HEK293 (cell line): ENCODE results near the gene NOP10.

ENCODE experiments used
- CTCF ChIA-PET: fragments of 350-600 bp; formaldehyde crosslinking; extraction: SDS; loops from one replicate; lab custom pipeline; 2021; ENCODE audit warnings: antibody characterized with exemption; lab: Yijun Ruan, JAX
- POLR2A ChIA-PET: fragments of 300-600 bp; formaldehyde crosslinking; extraction: SDS; loops from one replicate; lab custom pipeline; 2020; ENCODE audit warnings: antibody characterized with exemption, inconsistent platforms; lab: Yijun Ruan, JAX
- H3K27ac ChIP-seq: fragments of 200-500 bp; sonication (Bioruptor generic); 2 replicates; pipeline ENCODE4 v1.5.1; 2014; ENCODE audit warnings: low read depth, low read length, control low read depth, inconsistent platforms; ENCODE audit errors: extremely low read depth
- H3K36me3 ChIP-seq, 2 experiments: fragments of 200-500 bp in 1 of 2; sonication (Bioruptor generic) in 1 of 2; 1 replicate in 1 of 2; 2 replicates in 1 of 2; pipeline ENCODE4 v1.5.1; 2014 to 2017; ENCODE audit warnings: inconsistent platforms in 2 of 2, low read length in 2 of 2; ENCODE audit not compliant: control insufficient read depth in 2 of 2, insufficient read depth in 1 of 2
- H3K4me1 ChIP-seq: fragments of 200-500 bp; sonication (Bioruptor generic); 2 replicates; pipeline ENCODE4 v1.5.1; 2014; ENCODE audit warnings: mild to moderate bottlenecking, low read length, inconsistent platforms; ENCODE audit not compliant: control insufficient read depth, insufficient read depth
- H3K4me3 ChIP-seq: 2 replicates; pipeline ENCODE4 v1.5.1; 2011; ENCODE audit warnings: low read depth, mild to moderate bottlenecking, control low read depth, low read length, moderate library complexity
- H3K9me3 ChIP-seq: fragments of 200-500 bp; sonication (Bioruptor generic); 2 replicates; pipeline ENCODE4 v1.5.1; 2014; ENCODE audit warnings: low read depth, low read length, inconsistent platforms; ENCODE audit not compliant: control insufficient read depth, insufficient read depth
- BCL11A ChIP-seq: fragments of 450-650 bp; formaldehyde crosslinking; IDR thresholded peaks from 2 replicates; pipeline ENCODE4 v1.5.1; 2016; ENCODE audit warnings: low read depth, missing biosample characterization, missing genetic modification characterization
- CTCF ChIP-seq: fragments of 450-650 bp; formaldehyde crosslinking; IDR thresholded peaks from 2 replicates; pipeline ENCODE4 v1.5.1; 2016; ENCODE audit warnings: missing biosample characterization, missing genetic modification characterization
- EGR2 ChIP-seq: fragments of 450-650 bp; formaldehyde crosslinking; IDR thresholded peaks from 2 replicates; pipeline ENCODE4 v1.5.1; 2016; ENCODE audit warnings: low read depth, missing biosample characterization, missing genetic modification characterization
- PRDM10 ChIP-seq: fragments of 450-650 bp; formaldehyde crosslinking; IDR thresholded peaks from 2 replicates; pipeline ENCODE4 v1.5.1; 2016; ENCODE audit warnings: missing biosample characterization, missing genetic modification characterization
- PRDM6 ChIP-seq: fragments of 450-650 bp; formaldehyde crosslinking; IDR thresholded peaks from 2 replicates; pipeline ENCODE4 v1.5.1; 2017; ENCODE audit warnings: missing biosample characterization, missing genetic modification characterization
- SCRT2 ChIP-seq: fragments of 450-650 bp; formaldehyde crosslinking; IDR thresholded peaks from 2 replicates; pipeline ENCODE4 v1.5.1; 2016; ENCODE audit warnings: missing biosample characterization, missing genetic modification characterization
- ZBTB21 ChIP-seq: fragments of 450-650 bp; formaldehyde crosslinking; IDR thresholded peaks from 2 replicates; pipeline ENCODE4 v1.5.1; 2017; ENCODE audit warnings: missing biosample characterization, missing genetic modification characterization
- ZBTB8A ChIP-seq: fragments of 450-650 bp; formaldehyde crosslinking; IDR thresholded peaks from 2 replicates; pipeline ENCODE4 v1.5.1; 2016; ENCODE audit warnings: missing biosample characterization, missing genetic modification characterization
- ZFHX2 ChIP-seq: fragments of 450-650 bp; formaldehyde crosslinking; conservative IDR thresholded peaks from 2 replicates; pipeline ENCODE4 v1.5.1; 2016; ENCODE audit warnings: missing biosample characterization, missing genetic modification characterization
- ZNF114 ChIP-seq: fragments of 450-650 bp; formaldehyde crosslinking; IDR thresholded peaks from 2 replicates; pipeline ENCODE4 v1.5.0; 2017; ENCODE audit warnings: missing biosample characterization, missing genetic modification characterization
- ZNF138 ChIP-seq: fragments of 450-650 bp; formaldehyde crosslinking; IDR thresholded peaks from 2 replicates; pipeline ENCODE4 v1.5.1; 2016; ENCODE audit warnings: missing biosample characterization, missing genetic modification characterization, borderline replicate concordance
- ZNF157 ChIP-seq: fragments of 450-650 bp; formaldehyde crosslinking; IDR thresholded peaks from 2 replicates; pipeline ENCODE4 v1.5.1; 2016; ENCODE audit warnings: missing biosample characterization, missing genetic modification characterization
- ZNF2 ChIP-seq: fragments of 450-650 bp; formaldehyde crosslinking; IDR thresholded peaks from 2 replicates; pipeline ENCODE4 v1.5.1; 2016; ENCODE audit warnings: missing biosample characterization, missing genetic modification characterization
- ZNF26 ChIP-seq: fragments of 450-650 bp; formaldehyde crosslinking; IDR thresholded peaks from 2 replicates; pipeline ENCODE4 v1.5.1; 2016; ENCODE audit warnings: missing biosample characterization, missing genetic modification characterization
- ZNF302 ChIP-seq: fragments of 450-650 bp; formaldehyde crosslinking; IDR thresholded peaks from 2 replicates; pipeline ENCODE4 v1.5.1; 2016; ENCODE audit warnings: missing biosample characterization, missing genetic modification characterization, low read depth
- ZNF518A ChIP-seq: fragments of 450-650 bp; formaldehyde crosslinking; conservative IDR thresholded peaks from 2 replicates; pipeline ENCODE4 v1.5.1; 2016; ENCODE audit warnings: low read depth, missing biosample characterization, missing genetic modification characterization
- ZNF658 ChIP-seq: fragments of 450-650 bp; formaldehyde crosslinking; IDR thresholded peaks from 2 replicates; pipeline ENCODE4; 2016; ENCODE audit warnings: missing biosample characterization, missing genetic modification characterization
- ZSCAN5A ChIP-seq: fragments of 450-650 bp; formaldehyde crosslinking; IDR thresholded peaks from 2 replicates; pipeline ENCODE4 v1.5.1; 2016; ENCODE audit warnings: missing biosample characterization, missing genetic modification characterization
- ZXDB ChIP-seq: fragments of 450-650 bp; formaldehyde crosslinking; IDR thresholded peaks from 2 replicates; pipeline ENCODE4 v1.5.1; 2016; ENCODE audit warnings: missing biosample characterization, missing genetic modification characterization

The NOP10 gene

GRCh38 chr15:34314491-34315490 lies 28.1 kb downstream of the NOP10 start:
- H3K27ac ChIP-seq: no peak overlapping the region
- CTCF ChIA-PET: no interaction called here
- no peaks in the 10 kb centered on the region for H3K36me3 ChIP-seq
- peaks cover 7% of the 10 kb centered on the region; the same call in 1 of the 2 replicates for H3K4me1 ChIP-seq
- no peaks in the 10 kb centered on the region for H3K9me3 ChIP-seq
- TF ChIP-seq ZFHX2 (tag by site-specific recombination): no peak
- TF ChIP-seq EGR2: no peak
- no peak for TF ChIP-seq CTCF (tag by site-specific recombination)
- TF ChIP-seq ZNF2 (tag by site-specific recombination): no peak
- no peak for TF ChIP-seq ZNF26 (tag by site-specific recombination)
- no peak for TF ChIP-seq BCL11A (tag by site-specific recombination)
- no peak for TF ChIP-seq ZNF518A (tag by site-specific recombination)
- TF ChIP-seq ZXDB (tag by site-specific recombination): no peak
- no peak for TF ChIP-seq ZNF302
- no peak for TF ChIP-seq ZSCAN5A (tag by site-specific recombination)
- no peak for TF ChIP-seq PRDM6 (tag by site-specific recombination)
- no peak for TF ChIP-seq ZNF138 (tag by site-specific recombination)
- no peak for TF ChIP-seq ZBTB8A
- TF ChIP-seq PRDM10 (tag by site-specific recombination): no peak
- TF ChIP-seq SCRT2 (tag by site-specific recombination): no peak
- no peak for TF ChIP-seq ZBTB21 (tag by site-specific recombination)
- no peak for TF ChIP-seq ZNF157 (tag by site-specific recombination)
- no peak for TF ChIP-seq ZNF114 (tag by site-specific recombination)
- no peak for TF ChIP-seq ZNF658 (tag by site-specific recombination)
- POLR2A ChIA-PET: interaction anchor here (0.7 kb wide), 1 partner anchor 24 kb away, joined by 3 read pairs; no protein-coding TSS in a partner anchor
- H3K4me3 ChIP-seq: no peak overlapping the region
